A549 (cell line): ENCODE results near the gene TMIGD2. TPM values are rescaled to one million over a fixed set of nuclear protein-coding genes. Genes with fewer than 3 reads are reported as not detected.

Experiments
- ATAC-seq, 2 experiments: fragments of 200-7000 bp in 1 of 2; fragments of >200 bp in 1 of 2; cut with Nextera tagmentation in 1 of 2; cut with Tn5 transposase in 1 of 2; 3 replicates each; pipeline versions ENCODE4 v1.8.0 to v1.9.1; 2018 to 2020; ENCODE audit warnings: mild to moderate bottlenecking in 1 of 2, moderate library complexity in 1 of 2
- CTCF ChIA-PET: fragments of 300-600 bp; sonication (Branson Sonifier 250); formaldehyde crosslinking; extraction: SDS; loops from one replicate; lab custom pipeline; 2021; ENCODE audit warnings: antibody characterized with exemption, inconsistent platforms; lab: Yijun Ruan, JAX
- POLR2A ChIA-PET: fragments of 350-600 bp; formaldehyde crosslinking; extraction: SDS; loops from one replicate; lab custom pipeline; 2021; ENCODE audit warnings: antibody characterized with exemption, inconsistent platforms; lab: Yijun Ruan, JAX
- DNase-seq, 2 experiments: peaks; one replicate each; pipeline versions ENCODE4 v3.0.0 to v3.0.0-alpha.2; 2011 to 2016; ENCODE audit warnings: low read depth in 1 of 2, low spot score in 1 of 2
- FAIRE-seq: peaks from 2 replicates; lab custom pipeline; 2011; peaks lifted over from hg19 to GRCh38; lab: Jason Lieb, UNC
- H3K27ac ChIP-seq, 2 experiments: fragments of >200 bp; sonication (Bioruptor Twin); formaldehyde crosslinking; 3 replicates each; pipeline ENCODE4 v1.5.1; 2016 to 2017
- H3K4me1 ChIP-seq: fragments of >200 bp; sonication (Bioruptor Twin); formaldehyde crosslinking; 3 replicates; pipeline ENCODE4 v1.6.1; 2016
- H3K4me2 ChIP-seq: fragments of >200 bp; sonication (Bioruptor Twin); formaldehyde crosslinking; 3 replicates; pipeline ENCODE4 v1.6.1; 2016
- H3K4me3 ChIP-seq: fragments of >200 bp; sonication (Bioruptor Twin); formaldehyde crosslinking; 3 replicates; pipeline ENCODE4 v1.5.1; 2016
- H3K9me3 ChIP-seq: fragments of >200 bp; sonication (Bioruptor Twin); formaldehyde crosslinking; 3 replicates; pipeline ENCODE4 v1.6.1; 2016
- BCL3 ChIP-seq: fragments of >200 bp; sonication (Bioruptor Twin); formaldehyde crosslinking; IDR thresholded peaks from 3 replicates; pipeline ENCODE4 v1.6.1; 2016
- CHD2 ChIP-seq: fragments of 150-350 bp; IDR thresholded peaks from 2 replicates; pipeline ENCODE4 v1.6.1; 2014; ENCODE audit warnings: low read length; ENCODE audit not compliant: partially characterized antibody
- CTCF ChIP-seq: fragments of >200 bp; sonication (Bioruptor Twin); formaldehyde crosslinking; IDR thresholded peaks from 3 replicates; pipeline ENCODE4 v1.5.1; 2016
- E2F6 ChIP-seq: IDR thresholded peaks from 2 replicates; pipeline ENCODE4 v1.6.1; 2012; ENCODE audit warnings: low read depth, borderline replicate concordance
- EHMT2 ChIP-seq: fragments of 200-600 bp; sonication (generic); IDR thresholded peaks from 2 replicates; pipeline ENCODE4 v1.6.1; 2016; ENCODE audit warnings: antibody characterized with exemption, low read depth, mild to moderate bottlenecking, moderate library complexity
- ESRRA ChIP-seq: fragments of 150-350 bp; IDR thresholded peaks from 2 replicates; pipeline ENCODE4 v1.6.1; 2014; ENCODE audit warnings: mild to moderate bottlenecking, low read length, borderline replicate concordance
- FOSL2 ChIP-seq, 2 experiments: fragments of 450-650 bp in 1 of 2; fragments of >200 bp in 1 of 2; sonication (Bioruptor Twin) in 1 of 2; formaldehyde crosslinking; IDR thresholded peaks; 2 replicates each; pipeline versions ENCODE4 v1.5.0 to v1.6.1; 2016 to 2020; ENCODE audit warnings: mild to moderate bottlenecking in 1 of 2, moderate library complexity in 1 of 2
- HMGXB4 ChIP-seq: fragments of 250-450 bp; sonication (Bioruptor Pico); IDR thresholded peaks from 2 replicates; pipeline ENCODE4 v1.5.0; 2021; ENCODE audit warnings: mild to moderate bottlenecking, moderate library complexity, borderline replicate concordance
- HOXA7 ChIP-seq: fragments of 250-450 bp; sonication (Bioruptor Pico); IDR thresholded peaks from 2 replicates; pipeline ENCODE4 v1.5.0; 2020; ENCODE audit warnings: mild to moderate bottlenecking, moderate library complexity
- HOXB13 ChIP-seq: fragments of 250-450 bp; sonication (Bioruptor Pico); IDR thresholded peaks from 2 replicates; pipeline ENCODE4 v1.5.0; 2020; ENCODE audit warnings: low read depth, mild to moderate bottlenecking, moderate library complexity
- MAFK ChIP-seq: fragments of 450-650 bp; IDR thresholded peaks from 2 replicates; pipeline ENCODE4 v1.6.1; 2014; ENCODE audit not compliant: partially characterized antibody
- MAX ChIP-seq: IDR thresholded peaks from 2 replicates; pipeline ENCODE4 v1.6.1; 2012
- MYC ChIP-seq: IDR thresholded peaks from 2 replicates; pipeline ENCODE4 v1.6.1; 2012; ENCODE audit warnings: mild to moderate bottlenecking, inconsistent platforms, low read length, improper control_type of control experiment, borderline replicate concordance
- PBX3 ChIP-seq: IDR thresholded peaks from 2 replicates; pipeline ENCODE4 v1.6.1; 2012
- PHF8 ChIP-seq: fragments of 200-600 bp; sonication (generic); IDR thresholded peaks from 2 replicates; pipeline ENCODE4 v1.6.1; 2016; ENCODE audit warnings: low read depth, mild to moderate bottlenecking, antibody characterized with exemption, moderate library complexity, borderline replicate concordance
- POLR2AphosphoS2 ChIP-seq: conservative IDR thresholded peaks from 2 replicates; pipeline ENCODE4 v1.6.1; 2012; ENCODE audit warnings: low read length, improper control_type of control experiment, inconsistent platforms
- RAD21 ChIP-seq, 2 experiments: fragments of >200 bp in 1 of 2; sonication (Bioruptor Twin) in 1 of 2; formaldehyde crosslinking in 1 of 2; IDR thresholded peaks in 1 of 2; conservative IDR thresholded peaks in 1 of 2; 2 replicates in 1 of 2; 3 replicates in 1 of 2; pipeline ENCODE4 v1.6.1; 2012 to 2018; ENCODE audit warnings: inconsistent platforms in 1 of 2
- RARB ChIP-seq: fragments of 250-450 bp; sonication (Bioruptor Pico); IDR thresholded peaks from 2 replicates; pipeline ENCODE4 v1.8.0; 2021; ENCODE audit warnings: mild to moderate bottlenecking, moderate library complexity
- RCOR1 ChIP-seq: fragments of 150-350 bp; IDR thresholded peaks from 2 replicates; pipeline ENCODE4 v1.6.1; 2014; ENCODE audit warnings: antibody characterized with exemption, low read length, low read depth
- REST ChIP-seq: fragments of 200-600 bp; sonication (generic); IDR thresholded peaks from 2 replicates; pipeline ENCODE4 v1.6.1; 2016; ENCODE audit warnings: antibody characterized with exemption, mild to moderate bottlenecking, moderate library complexity
- SREBF2 ChIP-seq: fragments of 450-650 bp; IDR thresholded peaks from 2 replicates; pipeline ENCODE4 v1.6.1; 2014; ENCODE audit warnings: mild to moderate bottlenecking, moderate library complexity
- USF2 ChIP-seq: fragments of 450-650 bp; IDR thresholded peaks from 2 replicates; pipeline ENCODE4 v1.6.1; 2014; ENCODE audit warnings: antibody characterized with exemption
- ZFP36 ChIP-seq: fragments of 450-650 bp; IDR thresholded peaks from 2 replicates; pipeline ENCODE4 v1.6.1; 2014; ENCODE audit warnings: borderline replicate concordance; ENCODE audit not compliant: partially characterized antibody
- ZNF302 ChIP-seq: fragments of 250-450 bp; sonication (Bioruptor Pico); IDR thresholded peaks from 2 replicates; pipeline ENCODE4 v1.9.0; 2021; ENCODE audit warnings: inconsistent platforms, mild to moderate bottlenecking, moderate library complexity
- ZSCAN20 ChIP-seq: fragments of 250-450 bp; sonication (Bioruptor Pico); IDR thresholded peaks from 2 replicates; pipeline ENCODE4 v1.8.0; 2022; ENCODE audit warnings: mild to moderate bottlenecking, moderate library complexity
- WGBS: methylation state at CpG from one replicate; pipeline ENCODE4 v1.1.6; 2017; ENCODE audit errors: missing lambda C conversion rate; 5-methylcytosine and 5-hydroxymethylcytosine counted together
- polyA plus RNA-seq, 4 experiments: library from polyadenylated mRNA; depleted of rRNA in 3 of 4; stranded (reverse); fragments of >200 nt; fragmentation: RNase III in 1 of 4; extraction: RNeasy Plus Mini Kit Qiagen cat#74134 plus additional on column Dnase treatment in 1 of 4; gene quantifications; 2 replicates in 3 of 4; 3 replicates in 1 of 4; pipeline ENCODE4 v1.2.3, GENCODE V29; 2011 to 2017

The TMIGD2 gene
- polyA plus RNA-seq, 2 of the 4 experiments (the other 2 are of a cell fraction) = not detected

- no peaks in the 10 kb centered on the region for H3K9me3 ChIP-seq
- peak within 1 kb of the TSS; percentile 83 to 88 for H3K27ac ChIP-seq
- DNase-seq (peak; percentile 97 to 98), ATAC-seq (peak; percentile 95 to 97), FAIRE-seq (no peak)
- H3K4me1 ChIP-seq = peaks cover 4% of the 10 kb centered on the region; the same call in 1 of the 3 replicates
- WGBS = under 1% methylated on average over 36 of the region's 45 CpGs
- POLR2A ChIA-PET = interaction anchor here (0.7 to 1.3 kb wide), 9 partner anchors 9 to 240 kb away, joined by 3 to 8 read pairs (median 3); partner anchors contain the start of genes CHAF1A, MPND and PIAS4
- CTCF ChIA-PET = interaction anchor here (0.5 to 1.1 kb wide), 6 partner anchors 10 to 147 kb away, joined by 3 to 6 read pairs (median 4); no protein-coding TSS in a partner anchor
- peak within 1 kb of the TSS; percentile 48 for H3K4me3 ChIP-seq
- peak within 1 kb of the TSS; percentile 84 for H3K4me2 ChIP-seq
- TF ChIP-seq HOXA7 (CRISPR knock-in tag) (no peak), RCOR1 (no peak), E2F6 (0 out of 2 replicates have a peak, but pooled peaks have one; percentile 41), BCL3 (peak; percentile 42; the same call in 1 of the 3 replicates), PHF8 (peak; percentile 88), ESRRA (no peak), RAD21 (conservative IDR thresholded peaks at IDR 0.05 in 1 of 2, IDR thresholded peaks at IDR 0.05 in 1 of 2) (peak; percentile 25; a peak in 3 of 5 replicates), ZNF302 (no peak), MAFK (no peak), HOXB13 (CRISPR knock-in tag) (no peak), CTCF (peak; percentile 47), REST (peak; percentile 80), MAX (peak; percentile 97), HMGXB4 (CRISPR knock-in tag) (peak; percentile 74; the same call in 1 of the 2 replicates), POLR2AphosphoS2 (no peak), FOSL2 (IDR thresholded peaks at IDR 0.05) (no peak), FOSL2 (CRISPR knock-in tag; IDR thresholded peaks at IDR 0.05) (no peak), USF2 (0 out of 2 replicates have a peak, but pooled peaks have one; percentile 27), EHMT2 (no peak), SREBF2 (no peak), CHD2 (peak; percentile 62), ZSCAN20 (no peak), ZFP36 (no peak), PBX3 (peak; percentile 100), MYC (peak; percentile 96), RARB (no peak)
These were observed 55.2 kb downstream of the TMIGD2 start, which contains the start of gene YJU2 for GRCh38 chr19:4246767-4247593. YJU2 (plus strand) TSS chr19:4247080; CDS start chr19:4247147, 67 bp downstream.
